Vagina (tissue), 2 donors: ENCODE data around the gene STIMATE. TPM values are rescaled to one million over a fixed set of nuclear protein-coding genes. Genes with fewer than 3 reads are reported as not detected.

Source experiments
- DNase-seq, 2 donors: peaks; one replicate each; pipeline ENCODE4 v3.0.0-alpha.2; 2017; ENCODE audit errors: extremely low spot score in 2 of 2
- H3K27ac ChIP-seq: fragments of 200-600 bp; sonication (generic); one replicate; pipeline ENCODE4 v1.5.1; 2019
- H3K27me3 ChIP-seq: fragments of 200-600 bp; sonication (generic); one replicate; pipeline ENCODE4 v1.5.1; 2019
- H3K36me3 ChIP-seq, 2 donors: fragments of 200-600 bp; sonication (generic); one replicate each; pipeline ENCODE4 v1.5.1; 2017 to 2019
- H3K4me1 ChIP-seq: fragments of 200-600 bp; sonication (generic); one replicate; pipeline ENCODE4 v1.5.1; 2019
- H3K4me3 ChIP-seq, 2 donors: fragments of 200-600 bp; sonication (generic); 1 replicate in 1 of 2; 2 replicates in 1 of 2; pipeline ENCODE4 v1.5.1; 2016 to 2019
- H3K9me3 ChIP-seq: fragments of 200-600 bp; sonication (generic); one replicate; pipeline ENCODE4 v1.5.1; 2019
- POLR2A ChIP-seq, 2 donors: fragments of 450-650 bp; IDR thresholded peaks; one replicate each; pipeline ENCODE4 v1.6.1; 2017; ENCODE audit warnings: antibody characterized with exemption in 2 of 2, mild to moderate bottlenecking in 2 of 2, moderate library complexity in 2 of 2
- POLR2AphosphoS5 ChIP-seq, 2 donors: sonication (generic); formaldehyde crosslinking; IDR thresholded peaks; one replicate each; pipeline ENCODE4 v1.9.0; 2017; ENCODE audit warnings: antibody characterized with exemption in 2 of 2, mild to moderate bottlenecking in 2 of 2, low read depth in 1 of 2; ENCODE audit not compliant: insufficient read depth in 1 of 2
- intact Hi-C: fragments of 100-400 bp; cut with DNase I; formaldehyde crosslinking; loops from one replicate; pipeline ENCODE4 v1.15.1; 2023
- total RNA-seq: library from RNA; depleted of rRNA; stranded (reverse); fragments of >200 nt; gene quantifications from one replicate; pipeline ENCODE4 v1.2.3, GENCODE V29; 2016
- TF ChIP-seq, protein P1 (sequence below), 3 experiments: fragments of 450-650 bp in 2 of 3; fragments of 200-600 bp in 1 of 3; sonication (generic) in 1 of 3; IDR thresholded peaks; one replicate each; pipeline ENCODE4 v1.5.1; 2017 to 2019; ENCODE audit warnings: antibody characterized with exemption in 3 of 3, mild to moderate bottlenecking in 2 of 3, moderate library complexity in 2 of 3

STIMATE gene
- total RNA-seq, 1 donor from 2014 or later: 12.5 TPM

- no peak for TF ChIP-seq POLR2AphosphoS5 (IDR thresholded peaks at IDR 0.05; ENCODE audit: insufficient read depth in 1 of 2, low read depth in 1 of 2)
- no peaks in the 10 kb centered on the region for H3K27me3 ChIP-seq
- peak in 1 of 2 donors; percentile 31 for DNase-seq
- no peaks in the 10 kb centered on the region for H3K9me3 ChIP-seq
- H3K4me3 ChIP-seq: no peak overlapping the region
- H3K4me1 ChIP-seq: peaks cover 26% of the 10 kb centered on the region
- no peak overlapping the region for H3K27ac ChIP-seq
- intact Hi-C loops: no loop called here
- no peaks in the 10 kb centered on the region for H3K36me3 ChIP-seq
These were observed 10.2 kb downstream of the STIMATE start for GRCh38 chr3:52887166-52887565.

- H3K4me3 ChIP-seq: no peak overlapping the region
- H3K4me1 ChIP-seq: peaks cover 16% of the 10 kb centered on the region
- no peaks in the 10 kb centered on the region for H3K9me3 ChIP-seq
- no peaks in the 10 kb centered on the region for H3K36me3 ChIP-seq
- no peaks in the 10 kb centered on the region for H3K27me3 ChIP-seq
- intact Hi-C loops: no loop called here
- H3K27ac ChIP-seq: no peak overlapping the region
- no peak for TF ChIP-seq POLR2A (IDR thresholded peaks at IDR 0.05)
- TF ChIP-seq POLR2AphosphoS5 (IDR thresholded peaks at IDR 0.05; ENCODE audit: insufficient read depth in 1 of 2, low read depth in 1 of 2): no peak
- TF ChIP-seq, protein P1, sequence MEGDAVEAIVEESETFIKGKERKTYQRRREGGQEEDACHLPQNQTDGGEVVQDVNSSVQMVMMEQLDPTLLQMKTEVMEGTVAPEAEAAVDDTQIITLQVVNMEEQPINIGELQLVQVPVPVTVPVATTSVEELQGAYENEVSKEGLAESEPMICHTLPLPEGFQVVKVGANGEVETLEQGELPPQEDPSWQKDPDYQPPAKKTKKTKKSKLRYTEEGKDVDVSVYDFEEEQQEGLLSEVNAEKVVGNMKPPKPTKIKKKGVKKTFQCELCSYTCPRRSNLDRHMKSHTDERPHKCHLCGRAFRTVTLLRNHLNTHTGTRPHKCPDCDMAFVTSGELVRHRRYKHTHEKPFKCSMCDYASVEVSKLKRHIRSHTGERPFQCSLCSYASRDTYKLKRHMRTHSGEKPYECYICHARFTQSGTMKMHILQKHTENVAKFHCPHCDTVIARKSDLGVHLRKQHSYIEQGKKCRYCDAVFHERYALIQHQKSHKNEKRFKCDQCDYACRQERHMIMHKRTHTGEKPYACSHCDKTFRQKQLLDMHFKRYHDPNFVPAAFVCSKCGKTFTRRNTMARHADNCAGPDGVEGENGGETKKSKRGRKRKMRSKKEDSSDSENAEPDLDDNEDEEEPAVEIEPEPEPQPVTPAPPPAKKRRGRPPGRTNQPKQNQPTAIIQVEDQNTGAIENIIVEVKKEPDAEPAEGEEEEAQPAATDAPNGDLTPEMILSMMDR (IDR thresholded peaks at IDR 0.05): no peak
- peak in 1 of 2 donors; percentile 55 for DNase-seq
These were observed 11.2 kb downstream of the STIMATE start for GRCh38 chr3:52886049-52886730.

GRCh38 chr3:52882377-52882776, 15.0 kb downstream of the STIMATE start:
- TF ChIP-seq, protein P1 (IDR thresholded peaks at IDR 0.05): no peak
- TF ChIP-seq POLR2AphosphoS5 (IDR thresholded peaks at IDR 0.05; ENCODE audit: insufficient read depth in 1 of 2, low read depth in 1 of 2): no peak
- no peak for TF ChIP-seq POLR2A (IDR thresholded peaks at IDR 0.05)
- DNase-seq: no peak

DNA sequence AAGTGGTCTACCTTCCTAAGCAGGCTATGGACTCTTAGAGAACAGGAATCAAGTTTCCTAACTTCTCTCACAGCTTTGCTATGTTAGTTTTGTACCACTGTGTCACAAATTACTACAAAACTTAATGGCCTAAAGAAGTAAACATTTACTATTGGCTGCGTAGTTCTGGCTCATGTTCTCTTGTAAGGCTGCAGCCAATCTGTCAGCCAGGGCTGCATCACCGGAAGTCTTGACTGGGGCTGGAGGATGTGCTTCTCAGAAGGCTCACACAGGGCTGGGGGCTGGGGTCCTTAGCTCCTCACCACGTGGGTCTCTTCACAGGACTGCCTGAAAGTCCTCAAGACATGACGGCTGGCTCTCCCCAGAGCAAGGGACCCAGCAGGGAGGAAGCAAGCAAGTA, 15.5 kb downstream of the STIMATE start:
- peaks cover 8% of the 10 kb centered on the region for H3K4me1 ChIP-seq
- H3K36me3 ChIP-seq: no peaks in the 10 kb centered on the region
- TF ChIP-seq POLR2AphosphoS5 (IDR thresholded peaks at IDR 0.05; ENCODE audit: insufficient read depth in 1 of 2, low read depth in 1 of 2): no peak
- no peaks in the 10 kb centered on the region for H3K27me3 ChIP-seq
- intact Hi-C loops: no loop called here
- H3K9me3 ChIP-seq: no peaks in the 10 kb centered on the region
- no peak overlapping the region for H3K27ac ChIP-seq
- DNase-seq: peak in 1 of 2 donors; percentile 81
- no peak overlapping the region for H3K4me3 ChIP-seq

More at GRCh38 chr3:52882377-52882776, 15.0 kb downstream of the STIMATE start:
- no peak overlapping the region for H3K4me3 ChIP-seq
- intact Hi-C loops: no loop called here
- H3K9me3 ChIP-seq: no peaks in the 10 kb centered on the region
- H3K27ac ChIP-seq: no peak overlapping the region
- no peaks in the 10 kb centered on the region for H3K36me3 ChIP-seq
- peaks cover 8% of the 10 kb centered on the region for H3K4me1 ChIP-seq
- no peaks in the 10 kb centered on the region for H3K27me3 ChIP-seq

DNA sequence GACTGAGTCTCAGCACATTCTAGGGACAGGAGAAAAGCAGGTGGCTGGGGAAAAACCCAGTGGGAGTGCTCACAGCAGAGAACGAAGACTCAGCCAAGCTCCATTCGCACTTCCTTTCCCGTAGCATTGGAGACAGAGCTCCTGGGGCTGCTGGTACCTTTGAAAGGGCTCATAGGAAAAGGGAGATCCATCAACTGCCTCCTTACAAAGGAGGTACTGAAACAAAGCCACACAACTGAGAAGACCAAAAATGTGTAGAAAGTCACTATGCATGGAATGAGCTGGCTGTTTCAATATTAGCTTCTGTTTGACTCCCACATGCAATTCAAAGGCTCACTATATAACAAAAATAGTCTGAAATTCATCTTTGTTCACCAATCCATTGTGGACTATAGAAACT, 16.9 kb downstream of the STIMATE start:
- no peaks in the 10 kb centered on the region for H3K27me3 ChIP-seq
- no peaks in the 10 kb centered on the region for H3K4me1 ChIP-seq
- DNase-seq: no peak
- H3K27ac ChIP-seq: no peak overlapping the region
- no peak overlapping the region for H3K4me3 ChIP-seq
- H3K36me3 ChIP-seq: no peaks in the 10 kb centered on the region
- intact Hi-C loops: no loop called here
- no peaks in the 10 kb centered on the region for H3K9me3 ChIP-seq
- TF ChIP-seq, protein P1 (IDR thresholded peaks at IDR 0.05): no peak
- no peak for TF ChIP-seq POLR2A (IDR thresholded peaks at IDR 0.05)
- no peak for TF ChIP-seq POLR2AphosphoS5 (IDR thresholded peaks at IDR 0.05; ENCODE audit: insufficient read depth in 1 of 2, low read depth in 1 of 2)

DNA sequence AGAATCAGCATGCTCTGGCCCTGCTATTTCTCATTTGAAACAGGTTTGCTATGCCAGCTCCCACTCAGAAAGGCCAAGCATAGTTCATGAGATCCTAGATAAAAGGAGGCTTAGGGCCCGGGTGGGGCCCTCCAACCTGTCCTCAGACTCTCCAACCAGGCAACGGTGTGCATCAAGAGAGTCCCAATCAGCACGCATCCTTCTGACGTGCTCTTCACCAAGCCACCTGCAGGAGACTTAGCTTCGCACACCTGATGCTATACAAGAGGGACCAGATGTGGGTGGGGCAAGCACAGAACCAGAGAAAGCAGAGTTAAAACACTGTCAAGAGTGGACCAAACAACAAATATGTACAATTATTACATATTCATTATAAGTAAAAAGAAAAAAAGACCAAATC, 17.3 kb downstream of the STIMATE start:
- no peak for DNase-seq
- Histone ChIP-seq H3K27me3 (no peaks in the 10 kb centered on the region), H3K4me3 (no peak overlapping the region), H3K36me3 (no peaks in the 10 kb centered on the region), H3K27ac (no peak overlapping the region), H3K4me1 (no peaks in the 10 kb centered on the region), H3K9me3 (no peaks in the 10 kb centered on the region)
- intact Hi-C loops: no loop called here
- TF ChIP-seq, protein P1 (IDR thresholded peaks at IDR 0.05): no peak
- TF ChIP-seq POLR2A (IDR thresholded peaks at IDR 0.05) (no peak), POLR2AphosphoS5 (IDR thresholded peaks at IDR 0.05; ENCODE audit: insufficient read depth in 1 of 2, low read depth in 1 of 2) (no peak)
